H4 (cell line): ENCODE data around the gene ABLIM3. TPM values are rescaled to one million over a fixed set of nuclear protein-coding genes. Genes with fewer than 3 reads are reported as not detected.

Source experiments
- DNase-seq: peaks from one replicate; pipeline ENCODE4 v3.0.0-alpha.2; 2015; ENCODE audit warnings: low spot score
- total RNA-seq: library from RNA; depleted of rRNA; stranded (reverse); fragments of >200 nt; shearing (Covaris generic); gene quantifications from 2 replicates; pipeline ENCODE4 v1.2.3, GENCODE V29; 2014

Gene ABLIM3
- total RNA-seq, 1 experiment from 2014 or later: 14.2 TPM

- no peak for DNase-seq
Measured at GRCh38 chr5:149280124-149280523, 138.8 kb downstream of the ABLIM3 start.

- DNase-seq: no peak
Measured at GRCh38 chr5:149280802-149281201, 139.5 kb downstream of the ABLIM3 start.

GRCh38 chr5:149282027-149282965, 141.0 kb downstream of the ABLIM3 start:
- no peak for DNase-seq

GRCh38 chr5:149282966-149283332, 141.7 kb downstream of the ABLIM3 start:
- no peak for DNase-seq

GRCh38 chr5:149283626-149284480, 142.6 kb downstream of the ABLIM3 start:
- no peak for DNase-seq

DNA sequence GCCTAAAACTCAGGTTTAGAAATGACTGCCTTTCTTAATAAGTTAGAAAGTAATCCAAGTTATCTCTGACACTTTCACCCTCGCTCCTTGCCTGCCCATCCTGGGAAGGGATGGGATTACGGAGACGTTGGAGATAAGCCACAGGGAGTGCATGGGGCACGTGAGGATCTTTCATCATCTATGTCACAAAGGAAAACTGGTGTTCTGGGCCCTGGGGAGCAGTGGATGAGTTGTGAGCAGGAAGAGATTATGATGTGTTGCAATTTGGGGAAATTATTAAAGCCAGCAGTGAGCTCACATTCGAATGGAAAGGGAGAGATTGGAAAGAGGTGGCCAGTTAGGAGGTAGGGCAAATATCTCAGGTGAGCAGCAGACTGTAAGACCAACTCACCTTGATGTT, 143.2 kb downstream of the ABLIM3 start:
- DNase-seq: no peak

DNA sequence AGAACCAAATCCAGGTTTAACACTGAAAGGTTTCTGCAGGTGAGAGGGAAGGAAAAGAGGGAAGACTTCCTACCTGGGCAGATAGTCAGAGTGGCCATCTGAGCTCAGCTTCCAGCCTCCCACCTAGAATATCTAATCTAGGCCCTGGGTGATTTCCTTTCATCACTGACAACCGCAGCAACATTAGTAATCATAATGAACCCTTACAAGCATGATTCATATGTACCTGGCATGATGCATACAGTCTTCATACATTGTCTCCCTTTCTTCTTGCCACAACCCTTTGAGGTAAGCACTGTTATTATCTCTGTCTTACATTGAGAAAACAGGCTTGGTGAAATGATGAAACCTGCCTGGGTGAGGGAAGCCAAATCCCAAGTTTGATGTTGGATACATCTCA, 143.9 kb downstream of the ABLIM3 start:
- DNase-seq: no peak

DNA sequence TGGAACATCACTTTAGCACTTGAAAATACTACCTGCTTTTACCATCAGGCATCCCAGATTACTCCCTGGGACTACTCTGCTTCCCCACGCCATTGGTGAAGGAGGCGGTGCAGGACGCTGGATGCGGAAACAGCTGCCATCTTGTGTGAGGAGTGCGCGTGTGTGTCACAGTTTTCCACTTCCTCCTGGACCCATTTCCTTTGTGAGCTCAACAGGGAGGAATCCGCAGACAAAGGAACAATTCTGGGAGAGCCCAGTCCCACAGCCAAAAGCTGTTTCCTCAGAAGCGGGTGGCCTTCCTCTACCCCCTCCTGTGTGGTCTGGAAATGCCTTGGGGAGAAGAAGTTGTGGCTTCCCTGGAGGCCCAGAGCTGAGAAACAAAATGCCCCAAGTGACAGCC, 147.1 kb downstream of the ABLIM3 start:
- DNase-seq: no peak

- no peak for DNase-seq
Measured at GRCh38 chr5:149289301-149289700, 148.0 kb downstream of the ABLIM3 start.

- DNase-seq: no peak
Measured at GRCh38 chr5:149294872-149295829, 153.9 kb downstream of the ABLIM3 start.

DNA sequence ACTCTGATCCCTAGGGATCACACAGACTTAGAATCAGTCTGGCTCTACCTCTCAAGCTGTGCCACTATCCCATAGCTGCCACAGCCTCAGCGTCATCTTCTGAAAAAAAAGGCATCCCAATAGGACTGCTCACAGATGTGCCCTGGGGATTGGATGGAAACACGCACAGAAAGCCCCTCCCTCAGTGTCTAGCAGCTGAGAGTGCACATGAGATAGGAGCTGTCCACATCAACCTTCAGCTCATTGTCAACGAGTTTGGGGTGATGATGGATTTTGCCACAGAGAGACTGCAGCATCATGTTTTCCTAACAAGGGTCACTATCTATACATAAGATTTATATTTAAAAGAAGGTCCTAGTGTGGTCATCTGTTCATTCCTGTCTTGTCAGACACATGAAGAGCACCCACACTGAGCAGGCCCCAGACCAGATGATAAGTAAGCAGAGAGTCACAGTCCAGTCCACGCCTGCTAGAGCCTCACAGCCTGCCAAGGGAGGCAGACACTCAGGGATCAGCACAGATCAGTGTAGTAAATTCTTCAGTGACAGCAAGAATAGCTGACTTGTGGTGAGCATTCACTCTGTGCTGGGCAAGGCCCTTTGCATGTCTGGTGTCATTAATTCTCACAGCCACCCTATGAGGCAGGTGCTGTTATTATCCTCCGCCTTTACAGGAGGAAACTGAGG, 156.2 kb downstream of the ABLIM3 start:
- DNase-seq: no peak

- DNase-seq: no peak
Measured at GRCh38 chr5:149298163-149298562, 156.9 kb downstream of the ABLIM3 start.

DNA sequence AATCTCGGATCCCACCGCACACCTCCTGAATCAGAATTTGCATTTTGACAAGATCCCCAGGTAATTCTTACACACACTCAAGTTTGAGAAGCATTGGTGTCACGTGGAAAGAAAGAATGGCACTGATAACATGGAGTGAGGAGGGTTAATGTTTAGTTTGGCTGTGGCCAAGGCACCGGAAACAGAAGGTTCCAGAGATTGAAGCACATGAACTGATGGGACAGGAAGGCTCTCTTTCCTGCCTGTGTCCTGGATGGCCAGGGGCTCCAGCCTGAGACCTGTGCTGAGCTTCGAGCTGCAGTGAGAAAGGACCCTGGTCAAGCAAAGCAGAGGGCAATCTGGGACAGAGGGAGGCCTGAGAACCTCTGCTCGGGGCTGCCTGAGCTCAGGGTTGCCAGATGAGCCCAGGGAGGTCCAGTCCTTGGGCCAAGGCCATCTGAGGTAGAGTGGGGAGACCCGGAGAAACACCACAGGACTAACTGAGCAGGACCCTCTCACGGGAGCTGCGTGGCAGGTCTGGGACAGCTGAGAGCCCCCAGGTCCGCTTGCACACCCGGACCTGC, 157.6 kb downstream of the ABLIM3 start:
- no peak for DNase-seq

DNA sequence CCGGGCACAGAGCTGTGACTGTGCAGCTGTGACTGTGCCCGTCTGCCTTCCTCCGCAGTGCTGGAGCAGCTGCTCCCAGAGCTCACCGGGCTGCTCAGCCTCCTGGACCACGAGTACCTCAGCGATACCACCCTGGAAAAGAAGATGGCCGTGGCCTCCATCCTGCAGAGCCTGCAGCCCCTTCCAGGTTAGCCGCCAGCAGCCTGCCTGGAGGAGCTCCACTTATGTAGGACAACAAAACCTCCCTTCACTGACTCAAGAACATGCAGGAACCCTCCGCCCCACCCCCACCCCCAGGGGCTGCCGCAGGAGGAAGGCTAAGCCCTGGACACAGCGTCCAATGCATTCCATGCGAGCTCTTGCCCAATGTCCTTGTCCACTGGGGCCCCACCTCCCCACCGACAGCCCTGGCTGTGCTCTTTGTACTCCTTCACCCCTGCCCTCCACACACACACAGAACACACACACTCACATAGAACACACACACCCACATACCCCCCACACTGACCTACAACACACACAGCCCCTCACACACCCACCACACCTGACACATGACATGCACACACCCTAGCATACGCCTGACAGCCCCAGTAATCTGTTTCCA, 158.3 kb downstream of the ABLIM3 start:
- no peak for DNase-seq

- no peak for DNase-seq
Measured at GRCh38 chr5:149300441-149300840, 159.1 kb downstream of the ABLIM3 start.

- DNase-seq: no peak
Measured at GRCh38 chr5:149301049-149301743, 159.9 kb downstream of the ABLIM3 start.

GRCh38 chr5:149301744-149302380, 160.6 kb downstream of the ABLIM3 start:
- no peak for DNase-seq

GRCh38 chr5:149302641-149303040, 161.3 kb downstream of the ABLIM3 start:
- no peak for DNase-seq

DNA sequence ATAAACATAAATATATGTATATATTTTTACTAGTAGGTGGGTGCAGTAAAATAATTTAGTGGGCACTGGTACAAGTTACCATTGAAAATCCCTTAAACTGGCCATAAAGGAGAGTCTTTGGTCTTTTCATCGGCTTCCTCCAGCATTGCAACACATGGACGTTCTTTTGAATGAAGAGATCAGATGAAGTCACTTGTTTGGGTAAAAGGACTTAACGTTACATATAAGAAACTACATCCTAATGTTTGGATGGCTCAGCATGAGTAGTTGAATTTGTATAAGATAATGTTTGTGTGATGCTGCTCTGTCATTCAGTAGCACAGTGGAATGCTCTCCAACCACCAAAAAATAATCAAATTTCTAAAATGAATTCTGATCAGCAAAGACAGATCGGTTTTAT, 161.9 kb downstream of the ABLIM3 start:
- DNase-seq: no peak
